Tibial nerve (tissue), 3 donors: ENCODE measurements around the gene ZBTB16.

Experiments used
- CTCF ChIP-seq, 5 experiments: fragments of 200-600 bp in 3 of 5; fragments of 450-650 bp in 2 of 5; sonication (generic) in 3 of 5; IDR thresholded peaks; one replicate each; pipeline ENCODE4 v1.5.1; 2016 to 2019; ENCODE audit warnings: antibody characterized with exemption in 5 of 5, mild to moderate bottlenecking in 3 of 5, moderate library complexity in 2 of 5
- POLR2A ChIP-seq, 2 donors: fragments of 450-650 bp; IDR thresholded peaks; one replicate each; pipeline ENCODE4 v1.6.1; 2017; ENCODE audit warnings: antibody characterized with exemption in 2 of 2, mild to moderate bottlenecking in 2 of 2, moderate library complexity in 2 of 2

GRCh38 chr11:114132944-114133394, 73.5 kb downstream of the ZBTB16 start:
- no peak for TF ChIP-seq CTCF (IDR thresholded peaks at IDR 0.05)
- no peak for TF ChIP-seq POLR2A (IDR thresholded peaks at IDR 0.05)
